ENCODE measurements around the gene AGBL4.

- TF ChIP-seq CTCF (IDR thresholded peaks at IDR 0.05; ENCODE audit: low read length) (no peak), EZH2 (IDR thresholded peaks at IDR 0.05; ENCODE audit: borderline replicate concordance, low read length) (no peak)
These were observed 1105.7 kb downstream of the AGBL4 start for GRCh38 chr1:48917901-48918603.

All from OCI-LY1 (cell line).